ENCODE results near the gene TSPAN7.

Gene TSPAN7

GRCh38 chrX:38570396-38570795 is 9.1 kb downstream of the TSPAN7 start:
- Mint-ChIP-seq H3K36me3 (no peaks in the 10 kb centered on the region), H3K27me3 (peaks cover 6% of the 10 kb centered on the region), H3K4me1 (no peaks in the 10 kb centered on the region), H3K27ac (no peak overlapping the region), H3K4me3 (no peak overlapping the region), H3K9me3 (no peaks in the 10 kb centered on the region)
- ATAC-seq = no peak

GRCh38 chrX:38571058-38571457 is 9.7 kb downstream of the TSPAN7 start:
- H3K36me3 Mint-ChIP-seq = no peaks in the 10 kb centered on the region
- H3K4me1 Mint-ChIP-seq = no peaks in the 10 kb centered on the region
- no peak overlapping the region for H3K4me3 Mint-ChIP-seq
- no peaks in the 10 kb centered on the region for H3K9me3 Mint-ChIP-seq
- H3K27me3 Mint-ChIP-seq = peaks cover 6% of the 10 kb centered on the region
- no peak overlapping the region for H3K27ac Mint-ChIP-seq
- ATAC-seq = no peak

- no peak for ATAC-seq
- H3K9me3 Mint-ChIP-seq = no peaks in the 10 kb centered on the region
- H3K27ac Mint-ChIP-seq = no peak overlapping the region
- H3K4me1 Mint-ChIP-seq = no peaks in the 10 kb centered on the region
- no peaks in the 10 kb centered on the region for H3K36me3 Mint-ChIP-seq
- H3K27me3 Mint-ChIP-seq = no peaks in the 10 kb centered on the region
- H3K4me3 Mint-ChIP-seq = no peak overlapping the region
These were observed 13.5 kb downstream of the TSPAN7 start for GRCh38 chrX:38574858-38575257.

- no peaks in the 10 kb centered on the region for H3K9me3 Mint-ChIP-seq
- H3K4me3 Mint-ChIP-seq = no peak overlapping the region
- no peaks in the 10 kb centered on the region for H3K36me3 Mint-ChIP-seq
- no peaks in the 10 kb centered on the region for H3K27me3 Mint-ChIP-seq
- H3K4me1 Mint-ChIP-seq = no peaks in the 10 kb centered on the region
- H3K27ac Mint-ChIP-seq = no peak overlapping the region
- ATAC-seq = no peak
These were observed 14.5 kb downstream of the TSPAN7 start for GRCh38 chrX:38575888-38576287.

GRCh38 chrX:38577738-38578137 is 16.4 kb downstream of the TSPAN7 start:
- H3K4me1 Mint-ChIP-seq = no peaks in the 10 kb centered on the region
- no peaks in the 10 kb centered on the region for H3K9me3 Mint-ChIP-seq
- no peaks in the 10 kb centered on the region for H3K36me3 Mint-ChIP-seq
- ATAC-seq = no peak
- H3K27ac Mint-ChIP-seq = no peak overlapping the region
- no peak overlapping the region for H3K4me3 Mint-ChIP-seq
- H3K27me3 Mint-ChIP-seq = no peaks in the 10 kb centered on the region

GRCh38 chrX:38578167-38578566 is 16.8 kb downstream of the TSPAN7 start:
- no peaks in the 10 kb centered on the region for H3K27me3 Mint-ChIP-seq
- H3K27ac Mint-ChIP-seq = no peak overlapping the region
- H3K9me3 Mint-ChIP-seq = no peaks in the 10 kb centered on the region
- ATAC-seq = no peak
- no peaks in the 10 kb centered on the region for H3K4me1 Mint-ChIP-seq
- H3K4me3 Mint-ChIP-seq = no peak overlapping the region
- H3K36me3 Mint-ChIP-seq = no peaks in the 10 kb centered on the region

- H3K4me1 Mint-ChIP-seq = no peaks in the 10 kb centered on the region
- H3K4me3 Mint-ChIP-seq = no peak overlapping the region
- ATAC-seq = no peak
- H3K9me3 Mint-ChIP-seq = no peaks in the 10 kb centered on the region
- no peak overlapping the region for H3K27ac Mint-ChIP-seq
- H3K36me3 Mint-ChIP-seq = no peaks in the 10 kb centered on the region
- peaks cover 9% of the 10 kb centered on the region for H3K27me3 Mint-ChIP-seq
These were observed 21.8 kb downstream of the TSPAN7 start for GRCh38 chrX:38583181-38583580.

- no peaks in the 10 kb centered on the region for H3K36me3 Mint-ChIP-seq
- H3K4me1 Mint-ChIP-seq = no peaks in the 10 kb centered on the region
- no peak overlapping the region for H3K4me3 Mint-ChIP-seq
- H3K27me3 Mint-ChIP-seq = no peaks in the 10 kb centered on the region
- ATAC-seq = no peak
- H3K9me3 Mint-ChIP-seq = no peaks in the 10 kb centered on the region
- H3K27ac Mint-ChIP-seq = no peak overlapping the region
These were observed 33.1 kb downstream of the TSPAN7 start for GRCh38 chrX:38594434-38594833.

- Mint-ChIP-seq H3K9me3 (no peaks in the 10 kb centered on the region), H3K4me3 (no peak overlapping the region), H3K27ac (no peak overlapping the region), H3K36me3 (no peaks in the 10 kb centered on the region), H3K27me3 (no peaks in the 10 kb centered on the region), H3K4me1 (no peaks in the 10 kb centered on the region)
- ATAC-seq = no peak
These were observed 34.5 kb downstream of the TSPAN7 start for GRCh38 chrX:38595801-38596200.

GRCh38 chrX:38596939-38597338 is 35.6 kb downstream of the TSPAN7 start:
- Mint-ChIP-seq H3K27me3 (no peaks in the 10 kb centered on the region), H3K4me1 (no peaks in the 10 kb centered on the region), H3K36me3 (no peaks in the 10 kb centered on the region), H3K27ac (no peak overlapping the region), H3K9me3 (no peaks in the 10 kb centered on the region), H3K4me3 (no peak overlapping the region)
- no peak for ATAC-seq

GRCh38 chrX:38599796-38600755 is 38.7 kb downstream of the TSPAN7 start:
- H3K9me3 Mint-ChIP-seq = no peaks in the 10 kb centered on the region
- H3K27me3 Mint-ChIP-seq = no peaks in the 10 kb centered on the region
- H3K27ac Mint-ChIP-seq = no peak overlapping the region
- H3K4me1 Mint-ChIP-seq = no peaks in the 10 kb centered on the region
- H3K4me3 Mint-ChIP-seq = no peak overlapping the region
- no peak for ATAC-seq
- no peaks in the 10 kb centered on the region for H3K36me3 Mint-ChIP-seq

- no peaks in the 10 kb centered on the region for H3K27me3 Mint-ChIP-seq
- no peak for ATAC-seq
- no peak overlapping the region for H3K4me3 Mint-ChIP-seq
- no peaks in the 10 kb centered on the region for H3K4me1 Mint-ChIP-seq
- H3K9me3 Mint-ChIP-seq = no peaks in the 10 kb centered on the region
- H3K27ac Mint-ChIP-seq = no peak overlapping the region
- no peaks in the 10 kb centered on the region for H3K36me3 Mint-ChIP-seq
These were observed 40.5 kb downstream of the TSPAN7 start for GRCh38 chrX:38601866-38602265.

GRCh38 chrX:38606821-38607220 is 45.5 kb downstream of the TSPAN7 start:
- no peak overlapping the region for H3K27ac Mint-ChIP-seq
- no peaks in the 10 kb centered on the region for H3K27me3 Mint-ChIP-seq
- no peak overlapping the region for H3K4me3 Mint-ChIP-seq
- no peaks in the 10 kb centered on the region for H3K9me3 Mint-ChIP-seq
- H3K4me1 Mint-ChIP-seq = no peaks in the 10 kb centered on the region
- no peak for ATAC-seq
- H3K36me3 Mint-ChIP-seq = no peaks in the 10 kb centered on the region

GRCh38 chrX:38607976-38608375 is 46.6 kb downstream of the TSPAN7 start:
- Mint-ChIP-seq H3K9me3 (no peaks in the 10 kb centered on the region), H3K4me1 (no peaks in the 10 kb centered on the region), H3K4me3 (no peak overlapping the region), H3K27ac (no peak overlapping the region), H3K36me3 (no peaks in the 10 kb centered on the region), H3K27me3 (no peaks in the 10 kb centered on the region)
- ATAC-seq = no peak

GRCh38 chrX:38610849-38611248 is 49.5 kb downstream of the TSPAN7 start:
- no peak for ATAC-seq
- Mint-ChIP-seq H3K9me3 (no peaks in the 10 kb centered on the region), H3K4me3 (no peak overlapping the region), H3K27me3 (no peaks in the 10 kb centered on the region), H3K27ac (no peak overlapping the region), H3K4me1 (no peaks in the 10 kb centered on the region), H3K36me3 (no peaks in the 10 kb centered on the region)

GRCh38 chrX:38612281-38612680 is 50.9 kb downstream of the TSPAN7 start:
- Mint-ChIP-seq H3K36me3 (no peaks in the 10 kb centered on the region), H3K4me3 (no peak overlapping the region), H3K4me1 (no peaks in the 10 kb centered on the region), H3K27ac (no peak overlapping the region), H3K27me3 (peaks cover 8% of the 10 kb centered on the region), H3K9me3 (no peaks in the 10 kb centered on the region)
- ATAC-seq = no peak
